Measurements from ENCODE around the gene REV1. TPM values are rescaled to one million over a fixed set of nuclear protein-coding genes. Genes with fewer than 3 reads are reported as not detected.

Gene REV1
- total RNA-seq, 2 donors from 2014 or later: 43.9 to 44.6 TPM

- no peak overlapping the region for H3K27ac ChIP-seq (ENCODE audit: low read depth, low read length)
- no peak overlapping the region for H3K4me3 Mint-ChIP-seq
- no peaks in the 10 kb centered on the region for H3K27me3 ChIP-seq (ENCODE audit: control insufficient read depth, insufficient read depth, low read length, poor library complexity, severe bottlenecking)
- TF ChIP-seq CTCF (conservative IDR thresholded peaks at IDR 0.05): no peak
- peaks cover 2% of the 10 kb centered on the region for H3K9me3 Mint-ChIP-seq
- WGBS, 2 experiments (ENCODE audit: insufficient coverage in 1 of 2, insufficient read length in 1 of 2): 88 to 91% methylated on average over 1 to 2 of the region's 2 CpGs
- peaks cover 7% of the 10 kb centered on the region for H3K9me3 ChIP-seq (ENCODE audit: control insufficient read depth, low read length)
- H3K27ac Mint-ChIP-seq: no peak overlapping the region
- no peaks in the 10 kb centered on the region for H3K4me1 ChIP-seq (ENCODE audit: control insufficient read depth, insufficient read depth, low read length)
- H3K36me3 ChIP-seq (ENCODE audit: control insufficient read depth, insufficient read depth, low read length): no peaks in the 10 kb centered on the region
- no peak overlapping the region for H3K9ac ChIP-seq (ENCODE audit: extremely low read depth, low read length, poor library complexity, severe bottlenecking)
- H3K27me3 Mint-ChIP-seq (ENCODE audit: insufficient read depth): no peaks in the 10 kb centered on the region
- DNase-seq: no peak
- peaks cover 44% of the 10 kb centered on the region for H3K4me1 Mint-ChIP-seq
- no peak overlapping the region for H3K4me3 ChIP-seq (ENCODE audit: low read length)
- no peaks in the 10 kb centered on the region for H3K36me3 Mint-ChIP-seq (ENCODE audit: low read depth)
Measured at GRCh38 chr2:99496021-99496420, 6.2 kb upstream of the REV1 start.

- WGBS, 2 experiments (ENCODE audit: insufficient coverage in 1 of 2, insufficient read length in 1 of 2): 92 to 98% methylated on average over 4 of the region's 4 CpGs
- Histone ChIP-seq H3K27ac (ENCODE audit: low read depth, low read length) (no peak overlapping the region), H3K4me3 (ENCODE audit: low read length) (no peak overlapping the region), H3K4me1 (ENCODE audit: control insufficient read depth, insufficient read depth, low read length) (no peaks in the 10 kb centered on the region), H3K36me3 (ENCODE audit: control insufficient read depth, insufficient read depth, low read length) (no peaks in the 10 kb centered on the region), H3K27me3 (ENCODE audit: control insufficient read depth, insufficient read depth, low read length, poor library complexity, severe bottlenecking) (no peaks in the 10 kb centered on the region), H3K9me3 (ENCODE audit: control insufficient read depth, low read length) (peaks cover 7% of the 10 kb centered on the region), H3K9ac (ENCODE audit: extremely low read depth, low read length, poor library complexity, severe bottlenecking) (no peak overlapping the region)
- Mint-ChIP-seq H3K36me3 (ENCODE audit: low read depth) (no peaks in the 10 kb centered on the region), H3K4me3 (no peak overlapping the region), H3K9me3 (peaks cover 2% of the 10 kb centered on the region), H3K27me3 (ENCODE audit: insufficient read depth) (no peaks in the 10 kb centered on the region), H3K4me1 (peaks cover 39% of the 10 kb centered on the region), H3K27ac (no peak overlapping the region)
- no peak for TF ChIP-seq CTCF (conservative IDR thresholded peaks at IDR 0.05)
- no peak for DNase-seq
Measured at GRCh38 chr2:99495115-99495860, 5.5 kb upstream of the REV1 start.

- no peaks in the 10 kb centered on the region for H3K27me3 Mint-ChIP-seq (ENCODE audit: insufficient read depth)
Measured at GRCh38 chr2:99492721-99493120, 2.9 kb upstream of the REV1 start.

More at GRCh38 chr2:99492721-99493120, 2.9 kb upstream of the REV1 start:
- no peaks in the 10 kb centered on the region for H3K36me3 Mint-ChIP-seq (ENCODE audit: low read depth)
- no peak overlapping the region for H3K27ac ChIP-seq (ENCODE audit: low read depth, low read length)
- TF ChIP-seq CTCF (conservative IDR thresholded peaks at IDR 0.05): no peak
- peaks cover 20% of the 10 kb centered on the region for H3K4me1 Mint-ChIP-seq
- H3K36me3 ChIP-seq (ENCODE audit: control insufficient read depth, insufficient read depth, low read length): no peaks in the 10 kb centered on the region
- no peak overlapping the region for H3K4me3 ChIP-seq (ENCODE audit: low read length)
- DNase-seq: no peak
- H3K27me3 ChIP-seq (ENCODE audit: control insufficient read depth, insufficient read depth, low read length, poor library complexity, severe bottlenecking): no peaks in the 10 kb centered on the region
- H3K9me3 Mint-ChIP-seq: peaks cover 2% of the 10 kb centered on the region
- no peak overlapping the region for H3K27ac Mint-ChIP-seq
- no peak overlapping the region for H3K4me3 Mint-ChIP-seq
- peaks cover 7% of the 10 kb centered on the region for H3K9me3 ChIP-seq (ENCODE audit: control insufficient read depth, low read length)
- H3K9ac ChIP-seq (ENCODE audit: extremely low read depth, low read length, poor library complexity, severe bottlenecking): no peak overlapping the region
- H3K4me1 ChIP-seq (ENCODE audit: control insufficient read depth, insufficient read depth, low read length): no peaks in the 10 kb centered on the region

Measured in endodermal cell (in vitro differentiated cells).